GM13977 (cell line): ENCODE data around the gene REELD1.

Experiments used
- DNase-seq: peaks from one replicate; pipeline ENCODE4 v3.0.0; 2012; ENCODE audit warnings: low spot score
- CTCF ChIP-seq: IDR thresholded peaks from 2 replicates; pipeline ENCODE4 v1.5.1; 2012; ENCODE audit warnings: mild to moderate bottlenecking, control low read depth; ENCODE audit not compliant: insufficient read depth; ENCODE audit errors: extremely low read depth, missing control alignments
- in situ Hi-C: fragments of 300-500 bp; cut with MboI; formaldehyde crosslinking; loops from one replicate; pipeline ENCODE4 v1.12.0; 2022; ENCODE audit warnings: low sequenced_read_pairs, low pct_unique_long_range_greater_than_20kb, mixed read lengths, inconsistent platforms; ENCODE audit not compliant: unreplicated experiment

The REELD1 gene

GRCh38 chr4:146235654-146236177 lies 21.4 kb downstream of the REELD1 start:
- in situ Hi-C loops: no loop called here
- DNase-seq: no peak
- TF ChIP-seq CTCF: no peak

- in situ Hi-C loops: no loop called here
- no peak for TF ChIP-seq CTCF
- no peak for DNase-seq
Measured at GRCh38 chr4:146236216-146236615, 21.9 kb downstream of the REELD1 start.

GRCh38 chr4:146237092-146237491 lies 22.8 kb downstream of the REELD1 start:
- in situ Hi-C loops: no loop called here
- no peak for DNase-seq
- no peak for TF ChIP-seq CTCF

GRCh38 chr4:146238107-146238506 lies 23.8 kb downstream of the REELD1 start:
- in situ Hi-C loops: no loop called here
- no peak for TF ChIP-seq CTCF
- DNase-seq: no peak

GRCh38 chr4:146243141-146243882 lies 29.0 kb downstream of the REELD1 start:
- in situ Hi-C loops: no loop called here
- DNase-seq: peak; percentile 76
- TF ChIP-seq CTCF: peak; percentile 76

- no peak for DNase-seq
- no peak for TF ChIP-seq CTCF
- in situ Hi-C loops: no loop called here
Measured at GRCh38 chr4:146243883-146244277, 29.5 kb downstream of the REELD1 start.
